Fibroblast of skin of scalp (primary cell): Measurements from ENCODE around the gene A3GALT2.
"Not testable (repeated sequence)": the region's sequence is repeated elsewhere in the genome, so short reads cannot be mapped to it uniquely, and the experiment has no call there.

Experiments used
- DNase-seq: peaks from one replicate; pipeline ENCODE4 v3.0.0-alpha.2; 2013

Gene A3GALT2

GRCh38 chr1:33311706-33312412 is 9.0 kb downstream of the A3GALT2 start:
- no peak for DNase-seq

- DNase-seq, result no peak
Measured at GRCh38 chr1:33310702-33311101, 10.2 kb downstream of the A3GALT2 start.

DNA sequence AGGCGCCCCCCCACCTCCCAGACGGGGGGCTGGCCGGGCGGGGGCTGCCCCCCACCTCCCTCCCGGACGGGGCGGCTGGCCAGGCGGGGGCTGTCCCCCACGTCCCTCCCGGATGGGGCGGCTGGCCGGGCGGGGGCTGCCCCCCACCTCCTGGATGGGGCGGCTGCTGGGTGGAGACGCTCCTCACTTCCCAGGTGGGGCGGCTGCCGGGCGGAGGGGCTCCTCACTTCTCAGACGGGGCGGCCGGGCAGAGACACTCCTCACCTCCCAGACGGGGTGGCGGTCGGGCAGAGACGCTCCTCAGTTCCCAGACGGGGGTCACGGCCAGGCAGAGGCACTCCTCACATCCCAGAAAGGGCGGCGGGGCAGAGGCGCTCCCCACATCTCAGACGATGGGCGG is 11.5 kb downstream of the A3GALT2 start:
- DNase-seq, result not testable (repeated sequence)

DNA sequence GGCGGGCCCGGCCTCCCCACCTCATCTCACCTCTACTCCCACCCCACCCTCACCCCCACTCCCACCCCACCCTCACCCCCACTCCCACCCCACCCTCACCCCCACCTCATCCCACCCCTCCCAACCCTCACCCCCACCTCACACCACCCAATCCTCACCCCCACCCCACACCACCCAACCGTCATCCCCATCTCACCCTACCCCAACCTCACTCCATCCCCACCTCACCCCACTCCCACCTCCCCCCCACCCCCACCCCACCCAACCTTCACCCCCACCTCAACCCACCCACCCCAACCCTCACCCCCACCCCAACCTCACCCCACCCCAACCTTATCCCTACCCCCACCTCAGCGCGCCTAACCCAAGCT is 13.4 kb downstream of the A3GALT2 start:
- no peak for DNase-seq

DNA sequence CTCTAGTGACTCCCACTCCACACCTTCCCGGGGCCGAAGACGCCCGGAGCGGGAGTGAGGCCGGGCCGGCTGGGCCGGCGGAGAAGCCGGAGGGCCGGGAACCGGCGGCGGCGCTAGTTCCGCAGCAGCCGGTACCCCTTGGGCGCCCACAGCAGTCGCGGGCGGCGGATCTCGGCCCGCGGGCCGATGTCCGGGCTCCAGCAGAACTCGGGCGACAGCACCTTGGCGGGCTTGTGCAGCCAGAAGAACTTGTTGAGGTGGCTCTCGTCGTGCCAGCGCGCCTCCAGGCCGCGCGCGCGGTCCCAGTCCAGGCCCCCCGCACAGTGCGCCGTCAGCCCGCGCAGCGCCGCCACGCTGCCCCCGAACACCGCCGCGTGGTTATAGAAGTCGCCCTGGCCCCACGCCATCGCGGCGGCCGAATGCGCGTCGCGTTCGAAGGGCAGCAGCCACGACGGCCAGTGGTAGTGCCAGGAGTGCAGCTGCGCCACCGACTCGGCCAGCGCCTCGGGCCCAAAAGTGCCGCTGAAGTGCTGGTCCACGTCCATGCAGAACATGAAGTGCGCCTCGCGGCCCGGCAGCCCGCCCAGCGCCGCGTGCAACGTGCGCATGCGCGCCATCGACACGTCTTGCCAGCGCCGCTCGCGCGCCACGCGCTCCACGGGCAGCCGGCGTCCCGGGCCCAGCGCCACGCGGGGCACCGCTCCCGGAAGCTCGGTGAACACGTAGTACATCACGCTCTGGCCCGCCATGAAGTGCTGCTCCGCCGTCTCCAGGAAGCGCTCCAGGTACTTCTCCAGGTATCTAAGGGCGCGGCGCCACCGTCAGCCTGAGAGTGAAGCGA is 14.0 kb downstream of the A3GALT2 start:
- DNase-seq, result peak; percentile 41

- DNase-seq, result no peak
Measured at GRCh38 chr1:33305816-33306652, 14.9 kb downstream of the A3GALT2 start.

GRCh38 chr1:33305016-33305415 is 15.9 kb downstream of the A3GALT2 start:
- no peak for DNase-seq

DNA sequence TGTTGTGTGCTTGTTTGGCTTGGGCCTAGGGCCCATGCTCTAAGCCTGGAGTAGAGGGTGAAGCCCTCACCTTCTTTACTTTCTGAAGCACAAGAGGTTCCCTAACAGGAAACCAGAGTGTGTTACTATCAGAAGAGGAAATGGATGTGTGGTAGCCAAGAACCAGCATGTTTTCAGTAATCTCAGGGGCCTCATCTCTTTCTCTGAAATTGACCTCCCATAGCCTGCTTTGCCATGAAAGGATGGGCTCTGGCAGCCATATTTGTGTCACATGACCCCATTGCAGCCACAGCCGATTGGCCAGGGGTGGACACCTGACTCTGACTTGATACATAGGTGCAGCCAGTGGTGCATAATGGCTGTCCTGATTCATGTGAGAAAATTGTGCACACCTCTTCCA is 18.6 kb downstream of the A3GALT2 start:
- DNase-seq, result no peak

DNA sequence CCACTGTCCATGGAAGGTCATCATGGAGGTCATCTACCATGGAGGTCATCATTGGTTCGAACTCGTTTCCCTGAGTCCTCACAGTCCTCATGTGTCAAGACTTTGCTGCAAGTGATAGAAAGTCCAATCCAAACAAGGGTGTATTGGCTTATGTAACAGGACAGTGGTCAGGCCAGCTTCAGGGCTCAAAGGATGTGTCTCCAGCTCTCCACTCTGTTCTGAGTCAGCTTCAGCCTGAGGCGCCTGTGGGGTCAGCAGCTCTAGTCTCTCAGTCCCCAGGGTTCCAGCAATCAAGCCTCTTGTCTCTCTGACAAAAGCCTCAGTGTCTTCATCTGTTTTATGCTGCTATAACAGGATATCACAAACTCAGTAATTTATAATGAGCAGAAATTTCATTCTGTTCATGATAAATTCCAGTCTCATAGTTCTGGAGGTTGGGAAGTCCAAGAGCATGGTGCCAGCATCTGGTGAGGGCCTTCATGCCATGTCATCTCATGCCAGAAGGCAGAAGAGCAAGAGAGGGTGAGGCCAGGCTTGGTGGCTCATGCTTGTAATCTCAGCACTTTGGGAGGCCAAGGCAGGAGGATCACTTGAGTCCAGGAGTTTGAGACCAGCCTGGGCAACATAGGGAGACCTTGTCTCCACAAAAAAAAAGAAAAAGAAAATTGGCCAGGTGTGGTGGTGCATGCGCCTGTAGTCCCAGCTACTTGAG is 19.5 kb downstream of the A3GALT2 start:
- no peak for DNase-seq

DNA sequence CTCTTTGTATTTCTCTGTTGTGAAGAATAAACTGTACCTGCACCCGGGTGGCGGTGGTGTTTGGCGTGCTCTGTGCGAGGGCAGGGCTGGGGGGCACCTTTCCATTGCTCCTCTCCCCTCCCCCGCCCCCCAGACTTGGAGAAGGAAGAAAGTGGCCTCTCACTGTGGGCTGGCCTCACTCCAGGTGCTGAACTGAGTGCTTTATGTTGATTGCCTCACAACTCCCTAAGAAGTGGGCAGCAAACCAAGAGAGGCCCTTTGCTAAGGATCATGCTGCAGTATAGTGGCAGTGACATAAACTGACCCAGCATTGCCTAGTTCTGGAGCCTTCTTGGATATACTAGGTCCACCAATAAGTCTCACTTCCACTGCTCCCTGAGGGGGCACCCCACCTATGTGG is 20.2 kb downstream of the A3GALT2 start:
- peak; percentile 39 for DNase-seq

GRCh38 chr1:33299461-33300155 is 21.3 kb downstream of the A3GALT2 start:
- DNase-seq, result no peak

- DNase-seq, result peak; percentile 61
Measured at GRCh38 chr1:33298623-33299277, 22.1 kb downstream of the A3GALT2 start.

DNA sequence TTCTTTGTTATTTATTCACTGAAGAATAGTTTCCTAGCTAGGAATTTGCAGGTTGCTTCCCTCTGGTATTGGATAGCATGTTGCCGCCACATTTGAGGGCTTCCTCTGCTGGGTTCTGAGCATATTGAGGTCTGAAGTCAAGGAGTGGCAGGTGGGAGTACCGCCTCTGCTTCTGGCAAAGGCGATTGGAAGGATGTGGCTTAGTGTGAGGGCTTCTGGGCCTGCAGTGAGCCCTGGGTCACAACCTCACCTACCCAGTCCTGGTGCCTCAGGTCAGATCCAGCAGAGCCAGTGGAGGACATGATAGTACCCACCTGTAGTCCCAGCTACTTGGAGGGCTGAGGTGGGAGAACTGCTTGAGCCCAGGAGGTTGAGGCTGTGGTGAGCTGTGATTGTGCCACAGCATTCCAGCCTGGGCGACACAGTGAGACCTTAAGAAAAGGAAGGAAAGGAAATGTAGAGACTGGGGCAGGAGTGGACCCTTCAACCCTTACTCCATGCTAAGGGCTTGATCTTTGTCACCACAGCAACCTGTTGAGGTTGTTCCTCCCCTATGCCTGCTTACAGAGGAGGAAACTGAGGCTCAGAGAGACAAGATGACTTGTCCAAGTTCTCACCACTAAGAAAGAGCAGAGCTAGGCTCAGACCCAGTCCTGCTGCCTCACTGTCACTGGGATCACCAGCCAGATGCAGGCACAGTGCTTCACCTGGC is 22.8 kb downstream of the A3GALT2 start:
- no peak for DNase-seq

GRCh38 chr1:33296824-33297223 is 24.1 kb downstream of the A3GALT2 start:
- no peak for DNase-seq

GRCh38 chr1:33296082-33296458 is 24.8 kb downstream of the A3GALT2 start:
- DNase-seq, result no peak

DNA sequence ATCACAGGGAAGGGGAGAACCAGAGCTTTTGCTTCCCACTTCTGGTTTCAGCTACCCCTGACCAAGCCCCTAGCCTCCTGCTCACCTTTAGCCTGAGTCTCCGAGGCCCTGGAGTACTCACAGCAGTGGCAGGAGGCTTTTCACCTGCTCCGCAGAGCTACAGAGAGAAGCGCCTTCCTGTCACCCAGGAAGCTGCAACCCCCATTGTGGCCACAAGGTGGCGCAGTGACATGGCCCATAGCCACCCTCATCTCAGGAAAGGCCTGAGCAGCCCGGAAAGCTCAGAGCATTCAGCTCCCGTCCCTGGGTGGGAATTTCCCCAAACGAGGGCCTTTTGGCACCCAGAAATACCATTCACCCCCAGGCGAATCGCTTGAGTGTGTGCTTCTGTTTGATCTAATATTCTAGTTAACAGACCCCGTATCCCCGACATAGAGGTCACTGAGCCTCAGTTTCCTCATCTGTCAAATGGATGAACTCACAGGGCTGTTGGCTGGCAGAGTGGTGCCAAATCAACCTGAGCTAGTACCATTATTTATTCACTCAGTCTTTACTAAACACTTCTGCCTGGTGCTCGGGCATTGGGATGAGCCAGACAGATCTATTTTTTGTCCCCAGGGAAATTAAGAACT is 25.3 kb downstream of the A3GALT2 start:
- DNase-seq, result peak; percentile 76

- DNase-seq, result no peak
Measured at GRCh38 chr1:33295023-33295422, 25.9 kb downstream of the A3GALT2 start.

DNA sequence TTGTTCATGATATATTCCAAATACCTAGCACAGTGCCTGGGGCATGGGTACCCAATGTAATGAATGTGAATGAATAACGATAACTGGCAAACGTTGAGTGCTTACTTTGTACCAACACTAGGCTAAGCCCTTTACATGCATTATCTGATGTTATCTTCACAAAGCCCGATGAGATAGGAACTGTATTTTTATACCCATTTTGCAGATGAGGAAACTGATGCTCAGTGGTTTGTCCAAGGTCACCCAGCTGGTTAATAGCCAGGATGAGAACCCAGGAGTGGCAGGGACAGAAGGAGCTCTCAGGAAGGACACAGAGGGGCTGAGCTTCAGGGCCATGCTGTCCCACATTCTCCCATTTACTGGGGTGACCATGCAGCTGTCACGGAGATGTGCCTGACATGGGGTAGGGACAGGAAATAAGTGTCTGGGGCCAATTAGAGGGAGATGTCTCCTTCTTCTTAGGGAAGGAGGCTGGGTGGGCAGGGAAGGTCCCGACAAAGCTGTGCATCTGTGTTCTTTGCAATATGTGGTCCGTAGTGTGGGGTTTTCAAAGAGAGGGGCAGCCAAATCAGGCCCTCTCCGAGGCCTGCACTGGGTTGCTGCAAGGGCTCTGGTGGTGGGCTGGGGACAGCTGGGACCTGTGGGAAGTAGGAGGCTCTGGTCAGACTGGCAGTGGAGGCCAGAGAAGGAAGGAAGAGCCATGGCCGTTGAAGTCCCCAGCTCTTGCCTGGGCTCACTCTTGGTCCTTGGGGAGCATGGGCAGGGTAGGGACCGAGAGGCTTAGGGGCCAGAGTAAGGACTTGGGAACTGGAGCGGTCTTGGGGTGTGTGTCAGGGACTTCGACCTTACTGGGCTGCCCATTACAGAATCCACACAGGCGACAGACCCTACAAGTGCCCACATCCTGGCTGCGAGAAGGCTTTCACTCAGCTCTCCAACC is 26.6 kb downstream of the A3GALT2 start:
- no peak for DNase-seq

DNA sequence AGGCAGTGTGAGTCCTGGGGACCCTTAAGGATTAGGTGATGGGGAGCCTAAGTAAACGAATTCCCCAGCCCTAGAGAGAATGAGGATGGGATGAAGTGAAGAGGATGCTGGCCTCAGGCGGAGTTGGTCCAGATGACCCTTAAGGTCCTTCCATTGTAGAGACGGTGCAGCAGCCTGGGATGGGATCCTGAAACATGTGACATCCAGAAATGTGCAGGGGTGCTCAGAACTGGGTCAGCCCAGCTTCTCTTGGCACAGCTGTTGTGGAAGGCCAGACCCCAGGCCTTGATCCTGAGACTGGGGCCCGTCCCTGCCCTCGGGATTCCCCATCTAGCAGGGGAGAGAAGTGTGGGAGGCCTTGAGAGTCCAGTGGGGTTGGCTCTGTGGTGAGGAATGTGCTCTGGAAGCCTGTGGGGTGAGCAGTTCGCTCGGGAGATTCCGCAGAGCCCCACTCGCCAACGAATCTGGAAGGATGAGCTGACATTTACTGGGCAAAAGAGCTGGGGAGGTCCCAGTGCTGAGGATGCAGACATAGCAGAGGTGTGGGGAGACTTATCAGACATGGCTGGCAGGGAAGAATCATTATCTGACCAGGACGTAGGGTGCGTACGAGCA is 28.1 kb downstream of the A3GALT2 start:
- DNase-seq, result no peak
